ENCODE data around the gene NLRX1. TPM values are rescaled to one million over a fixed set of nuclear protein-coding genes. Genes with fewer than 3 reads are reported as not detected.

NLRX1 gene
- total and polyA plus RNA-seq, 2 donors (not counting 3 experiments of a cell fraction or from before 2014, with no cell fraction given), result 15.1 to 15.5 TPM

GRCh38 chr11:119125821-119126220, 42.7 kb upstream of the NLRX1 start:
- Histone ChIP-seq H3K9ac (replicated peaks; ENCODE audit: extremely low read depth, insufficient read depth, low read length) (no peak overlapping the region), H3K4me3 (replicated peaks in 1 of 3; ENCODE audit: insufficient read depth in 1 of 3, low read depth in 1 of 3, low read length in 3 of 3) (no peak overlapping the region), H3K9me1 (replicated peaks; ENCODE audit: control insufficient read depth, extremely low read depth, insufficient read depth, low read length) (no peaks in the 10 kb centered on the region), H3K27me3 (ENCODE audit: control insufficient read depth in 2 of 2, insufficient read depth in 2 of 2, low read length in 2 of 2) (no peaks in the 10 kb centered on the region), H4K20me1 (replicated peaks; ENCODE audit: control insufficient read depth, extremely low read depth, insufficient read depth, low read length) (no peaks in the 10 kb centered on the region), H3K79me2 (ENCODE audit: control insufficient read depth, insufficient read depth, low read length) (peaks cover 13% of the 10 kb centered on the region), H3K27ac (ENCODE audit: insufficient read depth, low read depth, low read length) (no peak overlapping the region), H3K4me2 (ENCODE audit: insufficient read depth, low read length) (no peak overlapping the region), H3K36me3 (ENCODE audit: control insufficient read depth in 2 of 2, extremely low read depth in 1 of 2, insufficient read depth in 2 of 2, low read length in 2 of 2) (peaks cover 2 to 12% of the 10 kb centered on the region in 2 experiments), H3K9me3 (replicated peaks; ENCODE audit: control insufficient read depth, insufficient read depth, low read length) (no peaks in the 10 kb centered on the region), H2AFZ (ENCODE audit: low read depth, low read length) (no peak overlapping the region), H3K4me1 (ENCODE audit: control insufficient read depth, extremely low read depth, insufficient read depth, low read length) (peaks cover 18% of the 10 kb centered on the region)
- CTCF ChIA-PET, result interaction anchor here (1.5 kb wide), 1 partner anchor 31 kb away, joined by 3 read pairs; a partner anchor contains a TSS
- BruUV-seq (replicated peaks), result no TSS peak
- FAIRE-seq, result no peak
- TF ChIP-seq MYC (IDR thresholded peaks at IDR 0.05; ENCODE audit: low read depth, low read length), result no peak
- TF ChIP-seq EZH2 (IDR thresholded peaks at IDR 0.05; ENCODE audit: borderline replicate concordance, low read depth, low read length, severe bottlenecking), result no peak
- TF ChIP-seq CTCF (IDR thresholded peaks at IDR 0.05; ENCODE audit: extremely low read depth in 1 of 2, insufficient read depth in 1 of 2, low read depth in 1 of 2, low read length in 2 of 2), result no peak
- no peak for TF ChIP-seq GATA2 (IDR thresholded peaks at IDR 0.05; ENCODE audit: insufficient read depth, insufficient read length, low read depth, low read length)
- TF ChIP-seq, protein P1, sequence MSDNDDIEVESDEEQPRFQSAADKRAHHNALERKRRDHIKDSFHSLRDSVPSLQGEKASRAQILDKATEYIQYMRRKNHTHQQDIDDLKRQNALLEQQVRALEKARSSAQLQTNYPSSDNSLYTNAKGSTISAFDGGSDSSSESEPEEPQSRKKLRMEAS (IDR thresholded peaks at IDR 0.05; ENCODE audit: insufficient read depth, insufficient read length), result no peak
- TF ChIP-seq POLR2AphosphoS5 (IDR thresholded peaks at IDR 0.05; ENCODE audit: insufficient read depth, low read depth, low read length), result no peak
- no peak for TF ChIP-seq JUN (IDR thresholded peaks at IDR 0.05; ENCODE audit: borderline replicate concordance, insufficient read depth, insufficient read length, low read depth)
- no peak for TF ChIP-seq FOS (IDR thresholded peaks at IDR 0.05; ENCODE audit: borderline replicate concordance, insufficient read depth, low read length)
- no peak for TF ChIP-seq POLR2A (IDR thresholded peaks at IDR 0.05; ENCODE audit: low read depth, low read length)
- dilution Hi-C loops (cut with MboI; ENCODE audit: extremely low pct_ligation_motif_present, low sequenced_read_pairs) (no loop called here), intact Hi-C loops (cut with micrococcal nuclease) (no loop called here)
- POLR2A ChIA-PET, result interaction anchor here (0.5 kb wide), 1 partner anchor 43 kb away, joined by 6 read pairs; no protein-coding TSS in a partner anchor
- no peak for DNase-seq (ENCODE audit: low read depth, low spot score)
